PC-9 (cell line): Measurements from ENCODE around the gene ATG2B. TPM values are rescaled to one million over a fixed set of nuclear protein-coding genes. Genes with fewer than 3 reads are reported as not detected.

ENCODE experiments used
- BruUV-seq: library from RNA; stranded (reverse); fragments of 400-500 nt; replicated peaks from 2 replicates; lab custom pipeline; 2021; lab: Mats Ljungman, UMichigan
- CTCF ChIA-PET: fragments of 300-600 bp; sonication (Branson Sonifier 250); formaldehyde crosslinking; loops from one replicate; lab custom pipeline; 2022; ENCODE audit warnings: antibody characterized with exemption; lab: Charles Lee
- POLR2A ChIA-PET: fragments of 300-600 bp; sonication (Branson Sonifier 250); formaldehyde crosslinking; loops from one replicate; lab custom pipeline; 2022; ENCODE audit warnings: antibody characterized with exemption; ENCODE audit not compliant: unreplicated experiment; lab: Charles Lee
- DNase-seq, 2 experiments: peaks; one replicate each; pipeline versions ENCODE4 v3.0.0 to v3.0.0-alpha.2; 2015 to 2022; ENCODE audit warnings: mixed read lengths in 1 of 2
- H2AFZ ChIP-seq: fragments of 200-600 bp; sonication (generic); 2 replicates; pipeline ENCODE4 v1.8.1; 2017; ENCODE audit warnings: antibody characterized with exemption
- H3F3A ChIP-seq: fragments of 200-600 bp; sonication (generic); 2 replicates; pipeline ENCODE4 v1.8.1; 2017; ENCODE audit warnings: antibody characterized with exemption, mild to moderate bottlenecking, low read depth; ENCODE audit not compliant: insufficient read depth
- H3K27ac ChIP-seq: fragments of 200-600 bp; sonication (generic); 2 replicates; pipeline ENCODE4 v1.6.1; 2016; ENCODE audit warnings: mixed run types
- H3K27me3 ChIP-seq: fragments of 200-600 bp; sonication (generic); 2 replicates; pipeline ENCODE4 v1.6.1; 2016; ENCODE audit warnings: low read depth, mixed run types; ENCODE audit not compliant: insufficient read depth
- H3K36me3 ChIP-seq: fragments of 200-600 bp; sonication (generic); 2 replicates; pipeline ENCODE4 v1.6.1; 2016; ENCODE audit warnings: low read depth, mixed run types
- H3K4me1 ChIP-seq: fragments of 200-600 bp; sonication (generic); replicated peaks from 2 replicates; pipeline ENCODE4 v1.6.1; 2016; ENCODE audit warnings: mixed run types; ENCODE audit not compliant: insufficient read depth
- H3K4me2 ChIP-seq: fragments of 200-600 bp; sonication (generic); 2 replicates; pipeline ENCODE4 v1.6.1; 2017; ENCODE audit warnings: mixed run types
- H3K4me3 ChIP-seq: fragments of 200-600 bp; sonication (generic); 2 replicates; pipeline ENCODE4 v1.6.1; 2016; ENCODE audit warnings: mixed run types
- H3K79me2 ChIP-seq: fragments of 200-600 bp; sonication (generic); 2 replicates; pipeline ENCODE4 v1.6.1; 2017; ENCODE audit warnings: low read depth, mixed run types
- H3K9me2 ChIP-seq: fragments of 200-600 bp; sonication (generic); 2 replicates; pipeline ENCODE4 v1.8.1; 2017; ENCODE audit warnings: mild to moderate bottlenecking; ENCODE audit not compliant: insufficient read depth
- H3K9me3 ChIP-seq: fragments of 200-600 bp; sonication (generic); 2 replicates; pipeline ENCODE4 v1.8.1; 2016; ENCODE audit warnings: low read depth; ENCODE audit not compliant: insufficient read depth
- H4K20me1 ChIP-seq: fragments of 200-600 bp; sonication (generic); 2 replicates; pipeline ENCODE4 v1.8.1; 2017; ENCODE audit not compliant: insufficient read depth
- CTCF ChIP-seq: fragments of 200-600 bp; sonication (generic); conservative IDR thresholded peaks from 2 replicates; pipeline ENCODE4 v1.6.1; 2017; ENCODE audit warnings: mixed run types, antibody characterized with exemption, mild to moderate bottlenecking, moderate library complexity
- EZH2 ChIP-seq: fragments of 200-600 bp; sonication (generic); IDR thresholded peaks from 2 replicates; pipeline ENCODE4 v1.8.0; 2017; ENCODE audit warnings: antibody characterized with exemption, low read depth
- intact Hi-C: fragments of 100-400 bp; cut with micrococcal nuclease; formaldehyde crosslinking; loops from one replicate; pipeline ENCODE4 v1.10.0; 2022; ENCODE audit not compliant: unreplicated experiment
- total RNA-seq: library from RNA; stranded (reverse); gene quantifications from 2 replicates; pipeline ENCODE4 v1.2.3, GENCODE V29; 2021

ATG2B gene
- total RNA-seq, 1 experiment from 2014 or later = 6.6 TPM

DNA sequence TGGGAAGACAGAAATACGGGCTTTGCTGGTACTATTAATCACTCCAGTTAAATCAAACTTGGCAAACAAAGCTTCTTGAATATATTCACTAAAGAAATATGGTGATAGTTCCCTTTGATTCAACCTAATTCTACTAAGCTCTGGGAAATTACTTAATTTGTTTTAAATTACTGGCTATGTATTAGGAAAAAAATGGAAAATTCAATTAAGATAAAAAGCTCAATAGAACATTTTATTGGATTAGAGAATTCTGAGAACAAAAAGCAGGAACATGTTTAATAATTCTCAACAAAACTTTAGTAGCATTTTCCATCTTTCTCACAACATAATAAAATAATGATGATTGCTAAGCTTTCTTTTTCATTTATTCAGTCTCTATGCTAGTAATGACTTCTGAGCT lies 76.9 kb downstream of the ATG2B start:
- TF ChIP-seq CTCF (no peak), EZH2 (no peak)
- no peak overlapping the region for H3K27ac ChIP-seq
- H3K4me3 ChIP-seq = no peak overlapping the region
- H3K9me3 ChIP-seq = no peaks in the 10 kb centered on the region
- intact Hi-C loops = no loop called here
- no peak overlapping the region for H3K4me2 ChIP-seq
- BruUV-seq = no TSS peak
- H3K27me3 ChIP-seq = no peaks in the 10 kb centered on the region
- H3K79me2 ChIP-seq = no peaks in the 10 kb centered on the region
- CTCF ChIA-PET = no interaction called here
- H4K20me1 ChIP-seq = no peaks in the 10 kb centered on the region
- no peaks in the 10 kb centered on the region for H3K36me3 ChIP-seq
- no peak for DNase-seq
- no peaks in the 10 kb centered on the region for H3K4me1 ChIP-seq
- POLR2A ChIA-PET = no interaction called here
- no peaks in the 10 kb centered on the region for H3F3A ChIP-seq
- H3K9me2 ChIP-seq = no peaks in the 10 kb centered on the region
- H2AFZ ChIP-seq = no peak overlapping the region

DNA sequence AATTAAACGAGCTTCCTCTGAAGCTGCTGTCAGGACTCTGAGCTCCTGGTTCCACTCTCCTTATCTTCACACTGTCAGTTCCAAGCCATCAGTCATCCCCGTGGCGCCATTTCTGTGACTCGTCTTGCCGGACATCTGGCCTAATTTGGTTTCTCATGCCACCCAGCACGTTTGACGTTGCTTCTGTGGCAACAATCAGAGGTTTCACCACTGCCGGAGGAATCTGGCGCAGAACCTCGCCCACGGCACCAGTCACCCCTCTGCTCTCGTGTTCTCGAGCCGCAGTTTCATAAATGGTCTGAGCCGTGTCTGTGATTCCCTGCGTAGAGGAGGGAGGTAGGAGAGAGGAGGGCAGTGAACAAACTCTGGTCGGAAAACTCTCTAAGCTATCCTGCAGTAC lies 77.5 kb downstream of the ATG2B start:
- H3K4me2 ChIP-seq = no peak overlapping the region
- no peaks in the 10 kb centered on the region for H3F3A ChIP-seq
- H3K27me3 ChIP-seq = no peaks in the 10 kb centered on the region
- no peak for TF ChIP-seq CTCF
- TF ChIP-seq EZH2 = no peak
- DNase-seq = no peak
- POLR2A ChIA-PET = no interaction called here
- no peaks in the 10 kb centered on the region for H3K9me3 ChIP-seq
- no peaks in the 10 kb centered on the region for H3K36me3 ChIP-seq
- intact Hi-C loops = no loop called here
- CTCF ChIA-PET = no interaction called here
- no peaks in the 10 kb centered on the region for H3K79me2 ChIP-seq
- no peak overlapping the region for H3K4me3 ChIP-seq
- no peak overlapping the region for H2AFZ ChIP-seq
- H3K27ac ChIP-seq = no peak overlapping the region
- H3K4me1 ChIP-seq = no peaks in the 10 kb centered on the region
- no TSS peak for BruUV-seq
- no peaks in the 10 kb centered on the region for H4K20me1 ChIP-seq
- no peaks in the 10 kb centered on the region for H3K9me2 ChIP-seq

DNA sequence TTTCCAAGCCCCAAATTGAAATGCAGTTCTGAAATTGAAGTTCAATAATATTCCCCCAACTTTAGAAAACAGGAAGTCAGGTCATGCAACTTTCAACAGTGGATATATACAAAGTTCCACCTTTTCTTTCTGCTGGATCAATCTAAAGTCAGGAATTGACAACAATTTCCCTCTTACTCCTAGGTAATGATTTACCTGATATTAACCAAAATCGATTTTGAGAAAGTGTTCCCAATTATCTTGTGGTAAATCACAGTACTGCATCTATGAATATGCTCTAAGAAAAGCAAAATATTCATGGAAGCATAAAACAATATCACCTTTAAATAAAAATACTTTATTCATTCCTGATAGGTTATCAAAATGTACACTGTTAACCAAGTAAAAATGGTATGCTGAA lies 78.7 kb downstream of the ATG2B start:
- BruUV-seq = no TSS peak
- intact Hi-C loops = no loop called here
- no peaks in the 10 kb centered on the region for H3K36me3 ChIP-seq

More for the DNA sequence above, 78.7 kb downstream of the ATG2B start:
- no peaks in the 10 kb centered on the region for H3K79me2 ChIP-seq
- no peak overlapping the region for H3K4me3 ChIP-seq
- no peaks in the 10 kb centered on the region for H3K27me3 ChIP-seq
- no peaks in the 10 kb centered on the region for H3F3A ChIP-seq
- no peaks in the 10 kb centered on the region for H4K20me1 ChIP-seq
- ChIA-PET CTCF (no interaction called here), POLR2A (no interaction called here)
- H3K9me2 ChIP-seq = no peaks in the 10 kb centered on the region
- no peak overlapping the region for H2AFZ ChIP-seq
- no peak overlapping the region for H3K27ac ChIP-seq
- DNase-seq = no peak
- no peak overlapping the region for H3K4me2 ChIP-seq
- no peaks in the 10 kb centered on the region for H3K9me3 ChIP-seq
- H3K4me1 ChIP-seq = no peaks in the 10 kb centered on the region
- TF ChIP-seq CTCF = no peak
- TF ChIP-seq EZH2 = no peak
